Esophagus squamous epithelium (tissue), 4 donors: ENCODE results near the gene XIRP2.

Source experiments
- CTCF ChIP-seq, 6 experiments: fragments of 450-650 bp in 4 of 6; fragments of 200-600 bp in 2 of 6; sonication (generic) in 2 of 6; IDR thresholded peaks; one replicate each; pipeline ENCODE4 v1.5.1; 2016 to 2019; ENCODE audit warnings: antibody characterized with exemption in 6 of 6, mild to moderate bottlenecking in 4 of 6, moderate library complexity in 4 of 6
- POLR2A ChIP-seq, 4 donors: fragments of 450-650 bp; IDR thresholded peaks; one replicate each; pipeline ENCODE4 v1.6.1; 2017; ENCODE audit warnings: antibody characterized with exemption in 4 of 4, mild to moderate bottlenecking in 4 of 4, moderate library complexity in 3 of 4

- TF ChIP-seq CTCF (IDR thresholded peaks at IDR 0.05), result no peak
- no peak for TF ChIP-seq POLR2A (IDR thresholded peaks at IDR 0.05)
Measured at GRCh38 chr2:166957686-166958085, 69.4 kb downstream of the XIRP2 start.
